GM23338 (cell line): ENCODE measurements around the gene PITPNC1. TPM values are rescaled to one million over a fixed set of nuclear protein-coding genes. Genes with fewer than 3 reads are reported as not detected.

Experiments used
- ATAC-seq: fragments of 200-7000 bp; cut with Tn5 transposase; 3 replicates; pipeline ENCODE4 v1.9.1; 2020
- DNase-seq: peaks from one replicate; pipeline ENCODE4 v3.0.0-alpha.2; 2015; ENCODE audit warnings: low spot score
- H2AFZ ChIP-seq: fragments of 200-600 bp; sonication (generic); 2 replicates; pipeline ENCODE4 v1.8.0; 2016; ENCODE audit warnings: antibody characterized with exemption, mild to moderate bottlenecking, moderate library complexity
- H3F3A ChIP-seq: fragments of 200-600 bp; sonication (generic); replicated peaks from 2 replicates; pipeline ENCODE4 v1.8.0; 2017; ENCODE audit warnings: antibody characterized with exemption, mixed run types, low read depth
- H3K27ac ChIP-seq: fragments of 200-600 bp; sonication (generic); 2 replicates; pipeline ENCODE4 v1.6.1; 2016; ENCODE audit warnings: low read depth
- H3K27me3 ChIP-seq: fragments of 200-600 bp; sonication (generic); 2 replicates; pipeline ENCODE4 v1.8.0; 2016; ENCODE audit warnings: mild to moderate bottlenecking, mixed run types, moderate library complexity; ENCODE audit not compliant: insufficient read depth
- H3K36me3 ChIP-seq: fragments of 200-600 bp; sonication (generic); 2 replicates; pipeline ENCODE4 v1.8.0; 2016; ENCODE audit warnings: mild to moderate bottlenecking; ENCODE audit not compliant: insufficient read depth
- H3K4me1 ChIP-seq: fragments of 200-600 bp; sonication (generic); 2 replicates; pipeline ENCODE4 v1.8.0; 2016; ENCODE audit warnings: mild to moderate bottlenecking, moderate library complexity; ENCODE audit not compliant: insufficient read depth
- H3K4me2 ChIP-seq: fragments of 200-600 bp; sonication (generic); 2 replicates; pipeline ENCODE4 v1.7.1; 2017; ENCODE audit warnings: mixed run types
- H3K4me3 ChIP-seq: fragments of 200-600 bp; sonication (generic); 2 replicates; pipeline ENCODE4 v1.6.1; 2016; ENCODE audit warnings: mixed run types
- H3K79me2 ChIP-seq: fragments of 200-600 bp; sonication (generic); replicated peaks from 2 replicates; pipeline ENCODE4 v1.8.0; 2017; ENCODE audit warnings: mild to moderate bottlenecking; ENCODE audit not compliant: insufficient read depth
- H3K9me2 ChIP-seq: fragments of 200-600 bp; sonication (generic); 2 replicates; pipeline ENCODE4 v1.8.0; 2017; ENCODE audit not compliant: insufficient read depth
- H4K20me1 ChIP-seq: fragments of 200-600 bp; sonication (generic); replicated peaks from 2 replicates; pipeline ENCODE4 v1.8.0; 2017; ENCODE audit warnings: mild to moderate bottlenecking; ENCODE audit not compliant: insufficient read depth
- H3K27ac Mint-ChIP-seq: 2 replicates; pipeline ENCODE4 v1.8.0; 2020; ENCODE audit warnings: inconsistent platforms, mild to moderate bottlenecking, moderate library complexity, mixed read lengths
- H3K27me3 Mint-ChIP-seq: 3 replicates; pipeline ENCODE4 v1.8.0; 2022; ENCODE audit warnings: low read depth, mild to moderate bottlenecking, moderate library complexity, mixed read lengths, inconsistent platforms; ENCODE audit not compliant: insufficient read depth, poor library complexity
- H3K36me3 Mint-ChIP-seq: 3 replicates; pipeline ENCODE4 v1.8.0; 2021; ENCODE audit warnings: low read depth, mild to moderate bottlenecking, inconsistent platforms, moderate library complexity, mixed read lengths
- H3K4me1 Mint-ChIP-seq: 3 replicates; pipeline ENCODE4 v1.8.0; 2020; ENCODE audit warnings: mild to moderate bottlenecking, inconsistent platforms, mixed read lengths
- H3K4me3 Mint-ChIP-seq: 3 replicates; pipeline ENCODE4 v1.8.0; 2021; ENCODE audit warnings: moderate library complexity, mild to moderate bottlenecking, inconsistent platforms, mixed read lengths
- H3K9me3 Mint-ChIP-seq: 3 replicates; pipeline ENCODE4 v1.8.0; 2020; ENCODE audit warnings: moderate library complexity, mild to moderate bottlenecking, inconsistent platforms, mixed read lengths
- CREB1 ChIP-seq: fragments of 250-450 bp; sonication (Bioruptor Pico); IDR thresholded peaks from 2 replicates; pipeline ENCODE4 v1.5.0; 2020; ENCODE audit warnings: low read depth, mild to moderate bottlenecking, moderate library complexity
- CTCF ChIP-seq, 2 experiments: fragments of 200-600 bp in 1 of 2; sonication (generic) in 1 of 2; conservative IDR thresholded peaks; 2 replicates each; pipeline versions ENCODE4 v1.5.1 to v1.6.1; 2016 to 2017; ENCODE audit warnings: antibody characterized with exemption in 2 of 2, low read depth in 2 of 2, mild to moderate bottlenecking in 2 of 2, moderate library complexity in 1 of 2
- EZH2 ChIP-seq: fragments of 200-600 bp; sonication (generic); IDR thresholded peaks from one replicate; pipeline ENCODE4 v1.8.0; 2017; ENCODE audit warnings: antibody characterized with exemption, mild to moderate bottlenecking, low read depth; ENCODE audit not compliant: unreplicated experiment
- EZH2phosphoT487 ChIP-seq: fragments of 200-600 bp; sonication (generic); IDR thresholded peaks from one replicate; pipeline ENCODE4 v1.8.1; 2018; ENCODE audit warnings: antibody characterized with exemption; ENCODE audit not compliant: unreplicated experiment
- JUNB ChIP-seq: IDR thresholded peaks from one replicate; pipeline ENCODE4 v1.6.1; 2016; ENCODE audit warnings: antibody characterized with exemption; ENCODE audit not compliant: unreplicated experiment
- NANOG ChIP-seq: IDR thresholded peaks from 2 replicates; pipeline ENCODE4 v1.6.1; 2016; ENCODE audit warnings: antibody characterized with exemption, borderline replicate concordance
- POLR2AphosphoS5 ChIP-seq: IDR thresholded peaks from 2 replicates; pipeline ENCODE4 v1.6.1; 2016; ENCODE audit warnings: antibody characterized with exemption, low read depth
- STAT1 ChIP-seq: IDR thresholded peaks from one replicate; pipeline ENCODE4 v1.6.1; 2016; ENCODE audit warnings: antibody characterized with exemption; ENCODE audit not compliant: unreplicated experiment
- ZNF114 ChIP-seq: fragments of 250-450 bp; sonication (Bioruptor Pico); IDR thresholded peaks from 2 replicates; pipeline ENCODE4 v1.5.0; 2020; ENCODE audit warnings: mild to moderate bottlenecking, moderate library complexity
- ZNF331 ChIP-seq: fragments of 250-450 bp; sonication (Bioruptor Pico); IDR thresholded peaks from 2 replicates; pipeline ENCODE4 v1.5.0; 2020; ENCODE audit warnings: low read depth, mild to moderate bottlenecking, moderate library complexity
- polyA plus RNA-seq: library from polyadenylated mRNA; unstranded; fragments of >200 nt; fragmentation: Nextera tagmentation; extraction: Ambion mirVana; gene quantifications from 2 replicates; pipeline ENCODE4 v1.2.1, GENCODE V29; 2016
- total RNA-seq: library from RNA; depleted of rRNA; stranded (reverse); fragments of >200 nt; shearing (Covaris generic); gene quantifications from 2 replicates; pipeline ENCODE4 v1.2.3, GENCODE V29; 2014
- TF ChIP-seq, protein P1 (sequence below): IDR thresholded peaks from 2 replicates; pipeline ENCODE4 v1.6.1; 2016; ENCODE audit warnings: antibody characterized with exemption
- TF ChIP-seq, protein P2 (sequence below): fragments of 250-450 bp; sonication (Bioruptor Pico); IDR thresholded peaks from 2 replicates; pipeline ENCODE4 v1.5.0; 2020; ENCODE audit warnings: mild to moderate bottlenecking, moderate library complexity

Gene PITPNC1
- total and polyA plus RNA-seq, 2 experiments from 2014 or later, result 23.0 to 32.6 TPM

GRCh38 chr17:67569873-67570272 lies 192.8 kb downstream of the PITPNC1 start:
- no peaks in the 10 kb centered on the region for H4K20me1 ChIP-seq
- no peak overlapping the region for H2AFZ ChIP-seq
- Mint-ChIP-seq H3K36me3 (peaks cover 7% of the 10 kb centered on the region; the same call in 2 of the 3 replicates), H3K27me3 (no peaks in the 10 kb centered on the region), H3K9me3 (no peaks in the 10 kb centered on the region; the same call in 2 of the 3 replicates), H3K4me1 (peaks cover 5% of the 10 kb centered on the region; the same call in 1 of the 3 replicates), H3K27ac (no peak overlapping the region), H3K4me3 (no peak overlapping the region)
- DNase-seq, result no peak
- H3K27ac ChIP-seq, result no peak overlapping the region
- ATAC-seq, result no peak
- no peaks in the 10 kb centered on the region; the same call in 1 of the 2 replicates for H3K4me1 ChIP-seq
- H3K4me2 ChIP-seq, result no peak overlapping the region
- H3K4me3 ChIP-seq, result no peak overlapping the region
- H3F3A ChIP-seq, result no peaks in the 10 kb centered on the region
- no peaks in the 10 kb centered on the region for H3K27me3 ChIP-seq
- TF ChIP-seq, protein P1, sequence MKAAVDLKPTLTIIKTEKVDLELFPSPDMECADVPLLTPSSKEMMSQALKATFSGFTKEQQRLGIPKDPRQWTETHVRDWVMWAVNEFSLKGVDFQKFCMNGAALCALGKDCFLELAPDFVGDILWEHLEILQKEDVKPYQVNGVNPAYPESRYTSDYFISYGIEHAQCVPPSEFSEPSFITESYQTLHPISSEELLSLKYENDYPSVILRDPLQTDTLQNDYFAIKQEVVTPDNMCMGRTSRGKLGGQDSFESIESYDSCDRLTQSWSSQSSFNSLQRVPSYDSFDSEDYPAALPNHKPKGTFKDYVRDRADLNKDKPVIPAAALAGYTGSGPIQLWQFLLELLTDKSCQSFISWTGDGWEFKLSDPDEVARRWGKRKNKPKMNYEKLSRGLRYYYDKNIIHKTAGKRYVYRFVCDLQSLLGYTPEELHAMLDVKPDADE, result no peak
- no peak for TF ChIP-seq STAT1
- no peak for TF ChIP-seq CREB1
- TF ChIP-seq, protein P2, sequence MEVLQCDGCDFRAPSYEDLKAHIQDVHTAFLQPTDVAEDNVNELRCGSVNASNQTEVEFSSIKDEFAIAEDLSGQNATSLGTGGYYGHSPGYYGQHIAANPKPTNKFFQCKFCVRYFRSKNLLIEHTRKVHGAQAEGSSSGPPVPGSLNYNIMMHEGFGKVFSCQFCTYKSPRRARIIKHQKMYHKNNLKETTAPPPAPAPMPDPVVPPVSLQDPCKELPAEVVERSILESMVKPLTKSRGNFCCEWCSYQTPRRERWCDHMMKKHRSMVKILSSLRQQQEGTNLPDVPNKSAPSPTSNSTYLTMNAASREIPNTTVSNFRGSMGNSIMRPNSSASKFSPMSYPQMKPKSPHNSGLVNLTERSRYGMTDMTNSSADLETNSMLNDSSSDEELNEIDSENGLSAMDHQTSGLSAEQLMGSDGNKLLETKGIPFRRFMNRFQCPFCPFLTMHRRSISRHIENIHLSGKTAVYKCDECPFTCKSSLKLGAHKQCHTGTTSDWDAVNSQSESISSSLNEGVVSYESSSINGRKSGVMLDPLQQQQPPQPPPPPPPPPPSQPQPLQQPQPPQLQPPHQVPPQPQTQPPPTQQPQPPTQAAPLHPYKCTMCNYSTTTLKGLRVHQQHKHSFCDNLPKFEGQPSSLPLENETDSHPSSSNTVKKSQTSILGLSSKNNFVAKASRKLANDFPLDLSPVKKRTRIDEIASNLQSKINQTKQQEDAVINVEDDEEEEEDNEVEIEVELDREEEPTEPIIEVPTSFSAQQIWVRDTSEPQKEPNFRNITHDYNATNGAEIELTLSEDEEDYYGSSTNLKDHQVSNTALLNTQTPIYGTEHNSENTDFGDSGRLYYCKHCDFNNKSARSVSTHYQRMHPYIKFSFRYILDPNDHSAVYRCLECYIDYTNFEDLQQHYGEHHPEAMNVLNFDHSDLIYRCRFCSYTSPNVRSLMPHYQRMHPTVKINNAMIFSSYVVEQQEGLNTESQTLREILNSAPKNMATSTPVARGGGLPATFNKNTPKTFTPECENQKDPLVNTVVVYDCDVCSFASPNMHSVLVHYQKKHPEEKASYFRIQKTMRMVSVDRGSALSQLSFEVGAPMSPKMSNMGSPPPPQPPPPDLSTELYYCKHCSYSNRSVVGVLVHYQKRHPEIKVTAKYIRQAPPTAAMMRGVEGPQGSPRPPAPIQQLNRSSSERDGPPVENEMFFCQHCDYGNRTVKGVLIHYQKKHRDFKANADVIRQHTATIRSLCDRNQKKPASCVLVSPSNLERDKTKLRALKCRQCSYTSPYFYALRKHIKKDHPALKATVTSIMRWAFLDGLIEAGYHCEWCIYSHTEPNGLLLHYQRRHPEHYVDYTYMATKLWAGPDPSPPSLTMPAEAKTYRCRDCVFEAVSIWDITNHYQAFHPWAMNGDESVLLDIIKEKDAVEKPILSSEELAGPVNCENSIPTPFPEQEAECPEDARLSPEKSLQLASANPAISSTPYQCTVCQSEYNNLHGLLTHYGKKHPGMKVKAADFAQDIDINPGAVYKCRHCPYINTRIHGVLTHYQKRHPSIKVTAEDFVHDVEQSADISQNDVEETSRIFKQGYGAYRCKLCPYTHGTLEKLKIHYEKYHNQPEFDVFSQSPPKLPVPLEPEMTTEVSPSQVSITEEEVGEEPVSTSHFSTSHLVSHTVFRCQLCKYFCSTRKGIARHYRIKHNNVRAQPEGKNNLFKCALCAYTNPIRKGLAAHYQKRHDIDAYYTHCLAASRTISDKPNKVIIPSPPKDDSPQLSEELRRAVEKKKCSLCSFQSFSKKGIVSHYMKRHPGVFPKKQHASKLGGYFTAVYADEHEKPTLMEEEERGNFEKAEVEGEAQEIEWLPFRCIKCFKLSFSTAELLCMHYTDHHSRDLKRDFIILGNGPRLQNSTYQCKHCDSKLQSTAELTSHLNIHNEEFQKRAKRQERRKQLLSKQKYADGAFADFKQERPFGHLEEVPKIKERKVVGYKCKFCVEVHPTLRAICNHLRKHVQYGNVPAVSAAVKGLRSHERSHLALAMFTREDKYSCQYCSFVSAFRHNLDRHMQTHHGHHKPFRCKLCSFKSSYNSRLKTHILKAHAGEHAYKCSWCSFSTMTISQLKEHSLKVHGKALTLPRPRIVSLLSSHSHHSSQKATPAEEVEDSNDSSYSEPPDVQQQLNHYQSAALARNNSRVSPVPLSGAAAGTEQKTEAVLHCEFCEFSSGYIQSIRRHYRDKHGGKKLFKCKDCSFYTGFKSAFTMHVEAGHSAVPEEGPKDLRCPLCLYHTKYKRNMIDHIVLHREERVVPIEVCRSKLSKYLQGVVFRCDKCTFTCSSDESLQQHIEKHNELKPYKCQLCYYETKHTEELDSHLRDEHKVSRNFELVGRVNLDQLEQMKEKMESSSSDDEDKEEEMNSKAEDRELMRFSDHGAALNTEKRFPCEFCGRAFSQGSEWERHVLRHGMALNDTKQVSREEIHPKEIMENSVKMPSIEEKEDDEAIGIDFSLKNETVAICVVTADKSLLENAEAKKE (CRISPR knock-in tag), result no peak
- TF ChIP-seq POLR2AphosphoS5, result no peak
- no peak for TF ChIP-seq ZNF114 (CRISPR knock-in tag)
- TF ChIP-seq ZNF331 (CRISPR knock-in tag), result no peak
- TF ChIP-seq NANOG, result no peak
- no peak for TF ChIP-seq EZH2
- TF ChIP-seq JUNB, result no peak
- TF ChIP-seq CTCF (conservative IDR thresholded peaks at IDR 0.05; ENCODE audit: low read depth in 2 of 2), result no peak
- no peak for TF ChIP-seq EZH2phosphoT487
- no peaks in the 10 kb centered on the region for H3K79me2 ChIP-seq
- H3K36me3 ChIP-seq, result no peaks in the 10 kb centered on the region
- no peaks in the 10 kb centered on the region; the same call in 1 of the 2 replicates for H3K9me2 ChIP-seq
